DND-41 (cell line): Measurements from ENCODE around the gene MARVELD3.
"Not testable (repeated sequence)": the region's sequence is repeated elsewhere in the genome, so short reads cannot be mapped to it uniquely, and the experiment has no call there.

Experiments used
- EZH2 ChIP-seq: IDR thresholded peaks from 3 replicates; pipeline ENCODE4 v1.6.1; 2012; ENCODE audit warnings: borderline replicate concordance, low read depth, mild to moderate bottlenecking, moderate library complexity, low read length, inconsistent platforms; ENCODE audit not compliant: severe bottlenecking
- TF ChIP-seq, protein P1 (sequence below): IDR thresholded peaks from 2 replicates; pipeline ENCODE4 v1.5.1; 2012; ENCODE audit warnings: borderline replicate concordance, low read length, moderate library complexity, mild to moderate bottlenecking; ENCODE audit not compliant: poor library complexity, severe bottlenecking; ENCODE audit errors: extremely low read depth

DNA sequence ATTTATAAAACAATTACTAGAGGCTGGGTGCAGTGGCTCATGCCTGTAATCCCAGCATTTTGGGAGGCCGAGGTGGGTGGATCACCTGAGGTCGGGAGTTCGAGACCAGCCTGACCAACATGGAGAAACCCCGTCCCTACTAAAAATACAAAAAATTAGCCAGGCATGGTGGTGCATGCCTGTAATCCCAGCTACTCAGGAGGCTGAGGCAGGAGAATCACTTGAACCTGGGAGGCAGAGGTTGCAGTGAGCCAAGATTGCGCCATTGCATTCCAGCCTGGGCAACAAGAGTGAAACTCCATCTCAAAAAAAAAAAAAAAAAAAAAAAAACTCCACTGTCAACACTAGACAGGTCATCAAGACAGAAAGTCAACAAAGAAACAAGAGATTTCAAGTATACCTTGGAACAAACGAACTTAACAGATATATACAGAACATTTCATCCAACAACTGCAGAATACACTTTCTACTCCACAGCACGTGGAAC is 30.6 kb upstream of the MARVELD3 start:
- TF ChIP-seq, protein P1, sequence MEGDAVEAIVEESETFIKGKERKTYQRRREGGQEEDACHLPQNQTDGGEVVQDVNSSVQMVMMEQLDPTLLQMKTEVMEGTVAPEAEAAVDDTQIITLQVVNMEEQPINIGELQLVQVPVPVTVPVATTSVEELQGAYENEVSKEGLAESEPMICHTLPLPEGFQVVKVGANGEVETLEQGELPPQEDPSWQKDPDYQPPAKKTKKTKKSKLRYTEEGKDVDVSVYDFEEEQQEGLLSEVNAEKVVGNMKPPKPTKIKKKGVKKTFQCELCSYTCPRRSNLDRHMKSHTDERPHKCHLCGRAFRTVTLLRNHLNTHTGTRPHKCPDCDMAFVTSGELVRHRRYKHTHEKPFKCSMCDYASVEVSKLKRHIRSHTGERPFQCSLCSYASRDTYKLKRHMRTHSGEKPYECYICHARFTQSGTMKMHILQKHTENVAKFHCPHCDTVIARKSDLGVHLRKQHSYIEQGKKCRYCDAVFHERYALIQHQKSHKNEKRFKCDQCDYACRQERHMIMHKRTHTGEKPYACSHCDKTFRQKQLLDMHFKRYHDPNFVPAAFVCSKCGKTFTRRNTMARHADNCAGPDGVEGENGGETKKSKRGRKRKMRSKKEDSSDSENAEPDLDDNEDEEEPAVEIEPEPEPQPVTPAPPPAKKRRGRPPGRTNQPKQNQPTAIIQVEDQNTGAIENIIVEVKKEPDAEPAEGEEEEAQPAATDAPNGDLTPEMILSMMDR, result not testable (repeated sequence)
- not testable (repeated sequence) for TF ChIP-seq EZH2
